Gastrocnemius medialis (tissue), 4 donors: Measurements from ENCODE around the gene PSG1. TPM values are rescaled to one million over a fixed set of nuclear protein-coding genes. Genes with fewer than 3 reads are reported as not detected.
"Not testable (repeated sequence)": the region's sequence is repeated elsewhere in the genome, so short reads cannot be mapped to it uniquely, and the experiment has no call there.

Experiments used
- ATAC-seq, 2 donors: fragments of 150-250 bp; one replicate each; pipeline ENCODE4 v1.9.1; 2016
- DNase-seq, 2 donors: peaks; one replicate each; pipeline ENCODE4 v3.0.0-alpha.2; 2019
- H3K27ac ChIP-seq, 4 donors: fragments of 200-600 bp; sonication (generic); 1 replicate in 1 of 4; 2 replicates in 3 of 4; pipeline ENCODE4 v1.5.1; 2016 to 2018; ENCODE audit warnings: mild to moderate bottlenecking in 2 of 4, moderate library complexity in 1 of 4
- H3K27me3 ChIP-seq, 3 donors: fragments of 200-600 bp; sonication (generic) in 2 of 3; 1 replicate in 1 of 3; 2 replicates in 2 of 3; pipeline versions ENCODE4 v1.5.1 to v1.6.0; 2016 to 2019; ENCODE audit warnings: mild to moderate bottlenecking in 1 of 3, moderate library complexity in 1 of 3
- H3K36me3 ChIP-seq, 2 donors: fragments of 200-600 bp; sonication (generic) in 1 of 2; one replicate each; pipeline ENCODE4 v1.5.1; 2017 to 2018
- H3K4me1 ChIP-seq, 2 donors: fragments of 200-600 bp; sonication (generic) in 1 of 2; one replicate each; pipeline ENCODE4 v1.5.1; 2016 to 2017; ENCODE audit warnings: mild to moderate bottlenecking in 2 of 2
- H3K4me3 ChIP-seq, 4 donors: fragments of 200-600 bp; sonication (generic) in 3 of 4; 1 replicate in 1 of 4; 2 replicates in 3 of 4; pipeline ENCODE4 v1.5.1; 2016 to 2019; ENCODE audit warnings: mild to moderate bottlenecking in 2 of 4
- H3K9me3 ChIP-seq, 3 donors: fragments of 200-600 bp; sonication (generic) in 2 of 3; 1 replicate in 1 of 3; 2 replicates in 2 of 3; pipeline ENCODE4 v1.5.1; 2016 to 2019
- POLR2A ChIP-seq, 2 donors: fragments of 450-650 bp; IDR thresholded peaks; one replicate each; pipeline ENCODE4 v1.6.1; 2017; ENCODE audit warnings: antibody characterized with exemption in 2 of 2, mild to moderate bottlenecking in 2 of 2, moderate library complexity in 2 of 2
- in situ Hi-C, 4 donors: fragments of 200-750 bp; cut with MboI; loops; one replicate each; pipeline versions ENCODE4 v1.15.0 to v1.8.0; 2017; ENCODE audit warnings: low sequenced_read_pairs in 4 of 4
- intact Hi-C: fragments of 100-400 bp; cut with DNase I; formaldehyde crosslinking; loops from one replicate; pipeline ENCODE4 v1.15.1; 2023; ENCODE audit warnings: low total_unique reads
- total RNA-seq, 4 donors: library from RNA; depleted of rRNA; stranded (reverse); fragments of >200 nt; gene quantifications; one replicate each; pipeline versions ENCODE4 v1.1.0 to v1.2.3, GENCODE V29; 2016
- TF ChIP-seq, protein P1 (sequence below), 5 experiments: fragments of 450-650 bp in 3 of 5; fragments of 200-600 bp in 2 of 5; sonication (generic) in 2 of 5; IDR thresholded peaks in 4 of 5; conservative IDR thresholded peaks in 1 of 5; 1 replicate in 4 of 5; 2 replicates in 1 of 5; pipeline ENCODE4 v1.5.1; 2016 to 2019; ENCODE audit warnings: antibody characterized with exemption in 5 of 5, mild to moderate bottlenecking in 3 of 5, moderate library complexity in 3 of 5

The PSG1 gene
- total RNA-seq, 4 donors from 2014 or later = not detected

DNA sequence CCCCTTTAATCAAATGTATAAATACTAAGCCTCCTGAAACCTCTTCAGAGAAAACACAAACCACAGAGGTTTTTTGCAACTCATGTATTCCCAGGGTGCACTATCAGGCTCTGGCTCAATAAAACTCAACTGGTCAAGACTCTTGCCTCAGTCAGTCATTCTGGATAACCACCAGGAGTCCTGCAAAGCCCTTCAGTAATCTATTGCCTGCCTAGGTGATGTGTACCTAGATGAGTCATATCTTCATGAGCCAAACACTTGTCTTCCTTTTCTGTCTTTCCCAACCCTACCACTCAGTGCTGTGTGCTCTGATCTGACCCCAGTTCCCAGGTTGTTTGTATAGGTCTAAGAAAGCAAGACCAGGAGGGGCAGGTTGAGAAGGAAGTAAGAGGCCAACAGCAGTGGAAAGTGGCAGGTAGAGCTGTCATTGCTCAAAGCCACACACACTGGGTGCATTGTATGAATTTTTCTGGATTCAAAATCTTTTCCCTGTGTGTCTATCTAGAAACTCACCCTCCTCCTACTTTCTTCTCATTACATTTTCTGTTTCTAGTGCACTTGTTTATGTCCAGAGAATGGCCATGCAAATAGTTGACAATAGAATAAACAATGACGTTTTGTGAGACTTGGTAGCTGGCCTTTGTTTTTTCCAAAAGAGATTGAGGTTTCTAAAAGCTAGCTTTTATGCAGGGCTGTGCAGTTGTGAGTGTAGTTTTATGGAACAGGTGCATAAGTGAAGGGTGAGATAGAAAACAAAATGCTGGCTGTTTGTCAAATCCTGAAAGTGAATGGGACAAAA lies 48.1 kb downstream of the PSG1 start:
- no peaks in the 10 kb centered on the region for H3K9me3 ChIP-seq
- no peaks in the 10 kb centered on the region for H3K27me3 ChIP-seq
- H3K27ac ChIP-seq = no peak overlapping the region
- no peaks in the 10 kb centered on the region for H3K36me3 ChIP-seq
- intact Hi-C loops (no loop called here), in situ Hi-C loops (no loop called here)
- no peak for ATAC-seq
- TF ChIP-seq, protein P1, sequence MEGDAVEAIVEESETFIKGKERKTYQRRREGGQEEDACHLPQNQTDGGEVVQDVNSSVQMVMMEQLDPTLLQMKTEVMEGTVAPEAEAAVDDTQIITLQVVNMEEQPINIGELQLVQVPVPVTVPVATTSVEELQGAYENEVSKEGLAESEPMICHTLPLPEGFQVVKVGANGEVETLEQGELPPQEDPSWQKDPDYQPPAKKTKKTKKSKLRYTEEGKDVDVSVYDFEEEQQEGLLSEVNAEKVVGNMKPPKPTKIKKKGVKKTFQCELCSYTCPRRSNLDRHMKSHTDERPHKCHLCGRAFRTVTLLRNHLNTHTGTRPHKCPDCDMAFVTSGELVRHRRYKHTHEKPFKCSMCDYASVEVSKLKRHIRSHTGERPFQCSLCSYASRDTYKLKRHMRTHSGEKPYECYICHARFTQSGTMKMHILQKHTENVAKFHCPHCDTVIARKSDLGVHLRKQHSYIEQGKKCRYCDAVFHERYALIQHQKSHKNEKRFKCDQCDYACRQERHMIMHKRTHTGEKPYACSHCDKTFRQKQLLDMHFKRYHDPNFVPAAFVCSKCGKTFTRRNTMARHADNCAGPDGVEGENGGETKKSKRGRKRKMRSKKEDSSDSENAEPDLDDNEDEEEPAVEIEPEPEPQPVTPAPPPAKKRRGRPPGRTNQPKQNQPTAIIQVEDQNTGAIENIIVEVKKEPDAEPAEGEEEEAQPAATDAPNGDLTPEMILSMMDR (IDR thresholded peaks at IDR 0.05 in 4 of 5, conservative IDR thresholded peaks at IDR 0.05 in 1 of 5) = no peak
- no peak for TF ChIP-seq POLR2A (IDR thresholded peaks at IDR 0.05)
- no peak overlapping the region for H3K4me3 ChIP-seq
- no peaks in the 10 kb centered on the region for H3K4me1 ChIP-seq
- DNase-seq = no peak

DNA sequence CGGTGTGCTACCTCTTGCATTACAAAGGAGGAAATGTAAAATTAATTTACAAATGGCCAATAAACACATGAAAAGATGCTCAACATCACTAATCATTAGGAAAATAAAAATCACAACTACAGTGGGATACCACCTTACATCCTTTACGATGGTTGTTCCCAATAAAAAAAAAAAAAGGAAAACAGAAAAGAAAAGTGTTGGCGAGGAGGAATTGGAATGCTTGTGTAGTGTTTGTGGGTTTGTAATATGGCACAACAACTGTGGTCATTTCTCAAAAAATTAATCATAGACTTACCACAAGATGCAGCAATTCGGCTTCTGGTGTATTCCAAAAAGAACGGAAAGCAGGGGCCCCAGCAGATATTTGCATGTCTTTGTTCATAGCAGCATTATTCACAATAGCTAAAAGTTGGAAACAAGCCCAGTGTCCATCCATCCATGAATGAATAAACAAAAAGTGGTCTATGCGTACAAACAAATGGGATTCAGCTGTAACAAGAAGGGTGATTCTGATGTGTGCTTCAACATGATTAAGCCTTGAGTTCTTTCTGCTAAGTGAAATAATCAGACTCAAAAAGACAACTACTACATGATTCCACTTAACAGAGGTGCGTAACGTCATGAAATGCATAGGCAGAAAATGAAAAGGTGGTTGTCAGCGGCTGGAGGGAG lies 58.1 kb downstream of the PSG1 start:
- H3K27ac ChIP-seq, H3K36me3 ChIP-seq, H3K4me1 ChIP-seq, intact Hi-C loops, ATAC-seq, H3K9me3 ChIP-seq, H3K4me3 ChIP-seq, in situ Hi-C loops, DNase-seq, H3K27me3 ChIP-seq: not testable (repeated sequence)

DNA sequence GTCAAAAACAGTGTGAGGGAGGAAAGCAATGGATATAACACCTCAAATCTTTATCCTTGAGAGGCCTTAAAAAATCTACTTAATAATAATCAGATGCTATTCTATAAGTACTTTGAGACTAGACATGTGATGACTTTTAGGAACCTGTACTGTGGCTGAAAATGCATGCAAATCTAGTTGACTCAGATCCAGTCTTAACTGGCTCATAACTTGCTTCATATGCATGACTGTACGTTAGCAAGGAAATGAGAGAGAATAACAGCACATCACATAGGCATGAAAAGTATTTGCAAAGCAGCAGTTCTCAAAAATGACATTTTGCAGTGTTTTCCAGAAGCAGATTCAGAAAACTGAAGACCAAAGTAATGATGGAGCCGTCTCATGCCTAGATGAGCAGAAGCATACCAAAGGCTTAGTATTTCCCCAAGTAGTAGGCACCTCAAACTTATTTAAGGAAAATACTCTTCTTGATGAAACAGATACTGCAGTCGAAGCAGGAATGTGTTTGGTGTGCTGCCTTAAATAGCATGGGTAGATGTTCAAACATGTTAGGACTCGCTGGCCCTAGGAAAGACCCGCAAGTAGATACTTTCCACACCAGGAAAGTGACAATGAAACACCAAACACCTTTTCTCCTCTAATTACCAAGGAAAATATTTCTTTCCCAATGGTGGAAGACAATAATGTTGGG lies 59.4 kb downstream of the PSG1 start:
- DNase-seq, H3K27me3 ChIP-seq, H3K4me1 ChIP-seq, intact Hi-C loops, H3K27ac ChIP-seq, ATAC-seq, H3K4me3 ChIP-seq, H3K9me3 ChIP-seq, in situ Hi-C loops, H3K36me3 ChIP-seq: not testable (repeated sequence)

DNA sequence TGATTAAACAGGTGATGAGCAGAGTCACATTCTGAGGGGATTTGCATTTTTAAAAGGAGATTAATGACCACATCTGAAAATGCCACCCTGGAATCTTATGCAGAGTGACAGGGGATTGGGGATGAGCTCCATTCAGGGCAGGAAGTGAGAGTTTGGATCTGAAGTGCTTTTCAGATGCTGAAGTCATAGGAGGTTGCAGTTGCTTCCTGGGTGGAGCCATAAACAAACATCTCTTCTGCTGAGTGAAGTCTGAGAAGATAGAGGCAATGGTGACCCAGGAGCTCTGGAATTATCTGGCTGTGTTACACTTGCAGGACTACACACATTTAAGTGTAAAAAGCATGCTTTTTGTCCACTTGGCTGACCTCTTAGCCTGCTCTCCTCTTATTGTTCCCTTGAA lies 62.6 kb downstream of the PSG1 start:
- no peaks in the 10 kb centered on the region for H3K4me1 ChIP-seq
- no peak for TF ChIP-seq POLR2A (IDR thresholded peaks at IDR 0.05)
- TF ChIP-seq, protein P1 (IDR thresholded peaks at IDR 0.05 in 4 of 5, conservative IDR thresholded peaks at IDR 0.05 in 1 of 5) = no peak
- no peak for DNase-seq
- no peak overlapping the region for H3K4me3 ChIP-seq
- H3K27ac ChIP-seq = no peak overlapping the region
- no peaks in the 10 kb centered on the region for H3K27me3 ChIP-seq
- no peak for ATAC-seq
- H3K36me3 ChIP-seq = no peaks in the 10 kb centered on the region
- intact Hi-C loops (no loop called here), in situ Hi-C loops (no loop called here)
- H3K9me3 ChIP-seq = no peaks in the 10 kb centered on the region

Other genes starting within 250 kb of the PSG1 start
- gene PSG3, start 139.2 kb downstream of the PSG1 start, total RNA-seq = not detected
- not detected for gene PSG8, start 114.0 kb downstream of the PSG1 start, total RNA-seq
- not detected for gene PSG6, start 38.2 kb upstream of the PSG1 start, total RNA-seq
- gene PSG7, start 57.5 kb upstream of the PSG1 start, total RNA-seq = not detected
- gene PSG11, start 146.8 kb upstream of the PSG1 start, total RNA-seq = not detected
- not detected for gene PSG2, start 203.0 kb upstream of the PSG1 start, total RNA-seq